HepG2 (cell line): Measurements from ENCODE around the gene NME4. TPM values are rescaled to one million over a fixed set of nuclear protein-coding genes. Genes with fewer than 3 reads are reported as not detected.

Source experiments
- BCL3 ChIP-seq: sonication (generic); formaldehyde crosslinking; IDR thresholded peaks from 2 replicates; pipeline ENCODE4 v1.5.1; 2020; ENCODE audit warnings: mild to moderate bottlenecking, missing genetic modification reagents, moderate library complexity
- CHCHD3 ChIP-seq: sonication (generic); formaldehyde crosslinking; IDR thresholded peaks from 2 replicates; pipeline ENCODE4 v1.8.0; 2022; ENCODE audit warnings: mild to moderate bottlenecking, missing genetic modification reagents, moderate library complexity
- CHD4 ChIP-seq: fragments of 200-600 bp; sonication (generic); IDR thresholded peaks from 2 replicates; pipeline ENCODE4 v1.7.0; 2017; ENCODE audit warnings: mild to moderate bottlenecking, low read length, borderline replicate concordance
- CREB1 ChIP-seq, 2 experiments: fragments of 450-650 bp in 1 of 2; IDR thresholded peaks; 2 replicates each; pipeline ENCODE4 v1.6.1; 2016 to 2017; ENCODE audit warnings: control low read depth in 1 of 2, mild to moderate bottlenecking in 1 of 2, missing compliant biosample characterization in 1 of 2, missing genetic modification characterization in 1 of 2
- CREBL2 ChIP-seq: sonication (generic); formaldehyde crosslinking; IDR thresholded peaks from 2 replicates; pipeline ENCODE4 v1.8.1; 2023; ENCODE audit warnings: missing genetic modification reagents, mild to moderate bottlenecking, borderline replicate concordance
- ELF3 ChIP-seq: IDR thresholded peaks from 2 replicates; pipeline ENCODE4 v1.6.1; 2016; ENCODE audit warnings: missing genetic modification reagents, missing compliant biosample characterization
- HNRNPL ChIP-seq: fragments of 200-400 bp; formaldehyde crosslinking; IDR thresholded peaks from 2 replicates; pipeline ENCODE4 v1.6.1; 2017; ENCODE audit warnings: mild to moderate bottlenecking, low read depth, low read length
- LCORL ChIP-seq, 2 experiments: fragments of 450-650 bp in 1 of 2; sonication (generic) in 1 of 2; formaldehyde crosslinking in 1 of 2; IDR thresholded peaks; 2 replicates each; pipeline versions ENCODE4 v1.5.0 to v1.6.1; 2017 to 2020; ENCODE audit warnings: antibody characterized with exemption in 1 of 2, missing genetic modification reagents in 1 of 2
- MXD3 ChIP-seq: IDR thresholded peaks from 2 replicates; pipeline ENCODE4 v1.6.1; 2016; ENCODE audit warnings: mild to moderate bottlenecking, missing biosample characterization, missing genetic modification reagents
- NAIF1 ChIP-seq: sonication (generic); formaldehyde crosslinking; IDR thresholded peaks from 2 replicates; pipeline ENCODE4 v1.5.0; 2020; ENCODE audit warnings: mild to moderate bottlenecking, missing genetic modification reagents, borderline replicate concordance
- POLR2A ChIP-seq, 2 experiments: IDR thresholded peaks; 2 replicates each; pipeline ENCODE4 v1.6.1; 2011; ENCODE audit warnings: low read depth in 2 of 2, low read length in 2 of 2, mild to moderate bottlenecking in 1 of 2, moderate library complexity in 1 of 2; ENCODE audit not compliant: insufficient read depth in 1 of 2
- POLR2AphosphoS2 ChIP-seq: IDR thresholded peaks from 2 replicates; pipeline ENCODE4 v1.6.1; 2011; ENCODE audit warnings: low read depth, low read length, improper control_type of control experiment
- REST ChIP-seq, 2 experiments: IDR thresholded peaks; 2 replicates each; pipeline ENCODE4 v1.6.1; 2011 to 2012; ENCODE audit warnings: low read length in 2 of 2, borderline replicate concordance in 1 of 2, low read depth in 1 of 2, mild to moderate bottlenecking in 1 of 2, moderate library complexity in 1 of 2
- SMAD1 ChIP-seq: sonication (generic); formaldehyde crosslinking; IDR thresholded peaks from 2 replicates; pipeline ENCODE4 v1.4.0; 2020; ENCODE audit warnings: missing genetic modification reagents, low read depth, mild to moderate bottlenecking, borderline replicate concordance
- SRY ChIP-seq: sonication (generic); formaldehyde crosslinking; IDR thresholded peaks from 2 replicates; pipeline ENCODE4 v1.8.0; 2022; ENCODE audit warnings: mild to moderate bottlenecking, missing genetic modification reagents
- TAF15 ChIP-seq: fragments of 200-400 bp; formaldehyde crosslinking; IDR thresholded peaks from one replicate; pipeline ENCODE4 v1.6.1; 2018; ENCODE audit warnings: mild to moderate bottlenecking, low read depth, low read length; ENCODE audit not compliant: poor library complexity, severe bottlenecking
- UBTF ChIP-seq: sonication (generic); formaldehyde crosslinking; IDR thresholded peaks from 2 replicates; pipeline ENCODE4 v1.4.0; 2020; ENCODE audit warnings: mild to moderate bottlenecking, missing genetic modification reagents
- ZNF691 ChIP-seq: sonication (generic); formaldehyde crosslinking; IDR thresholded peaks from 2 replicates; pipeline ENCODE4 v1.4.0; 2020; ENCODE audit warnings: missing genetic modification reagents, low read depth, mild to moderate bottlenecking, borderline replicate concordance
- polyA plus RNA-seq, 8 experiments: library from polyadenylated mRNA; depleted of rRNA in 3 of 8; stranded (reverse) in 7 of 8; unstranded in 1 of 8; fragments of >200 nt; fragmentation: Illumina TruSeq in 4 of 8; extraction: Trizol in 4 of 8; gene quantifications; 2 replicates each; pipeline versions ENCODE4 v1.2.1 to v1.2.3, GENCODE V29; 2011 to 2016; ENCODE audit warnings: low read depth in 4 of 8, missing spikeins in 1 of 8, mixed read lengths in 1 of 8; ENCODE audit not compliant: insufficient read depth in 1 of 8
- total RNA-seq, 5 experiments: library from RNA; depleted of rRNA; stranded (reverse); fragments of >200 nt; fragmentation: Illumina TruSeq; extraction: Trizol; gene quantifications; 2 replicates each; pipeline ENCODE4 v1.2.3, GENCODE V29; 2016; ENCODE audit warnings: low read depth in 1 of 5

NME4 gene
- total and polyA plus RNA-seq, 2 of the 13 experiments (the other 11 are each of a cell fraction or from before 2014, with no cell fraction given) = 121 to 263 TPM

GRCh38 chr16:397736-398332 lies 835 bp downstream of the NME4 start (continued):
- TF ChIP-seq SRY (CRISPR knock-in tag) = no peak
- TF ChIP-seq TAF15 = no peak
- TF ChIP-seq UBTF (CRISPR knock-in tag) = peak; percentile 19; the same call in 1 of the 2 replicates
- no peak for TF ChIP-seq SMAD1 (CRISPR knock-in tag)
- TF ChIP-seq ELF3 (CRISPR knock-in tag) = no peak
- TF ChIP-seq ZNF691 (CRISPR knock-in tag) = no peak
- TF ChIP-seq CHD4 = no peak
- TF ChIP-seq CHCHD3 (CRISPR knock-in tag) = no peak
- TF ChIP-seq BCL3 (CRISPR knock-in tag) = no peak
- no peak for TF ChIP-seq NAIF1 (CRISPR knock-in tag)
- TF ChIP-seq MXD3 = no peak
- TF ChIP-seq HNRNPL = 0 out of 2 replicates have a peak, but pooled peaks have one; percentile 43
- no peak for TF ChIP-seq LCORL (IDR thresholded peaks at IDR 0.05)
- TF ChIP-seq LCORL (CRISPR knock-in tag; IDR thresholded peaks at IDR 0.05) = 0 out of 2 replicates have a peak, but pooled peaks have one; percentile 23
- TF ChIP-seq POLR2A (IDR thresholded peaks at IDR 0.05; ENCODE audit: insufficient read depth in 1 of 2, low read depth in 2 of 2, low read length in 2 of 2) = peak in 1 of 2 experiments; percentile 5; a peak in 2 of 4 replicates
- TF ChIP-seq CREB1 (IDR thresholded peaks at IDR 0.05) = 0 out of 2 replicates have a peak, but pooled peaks have one; percentile 12
- no peak for TF ChIP-seq CREB1 (CRISPR knock-in tag; IDR thresholded peaks at IDR 0.05)
- TF ChIP-seq POLR2AphosphoS2 = no peak
- TF ChIP-seq REST (IDR thresholded peaks at IDR 0.05; ENCODE audit: borderline replicate concordance in 1 of 2, low read depth in 1 of 2, low read length in 2 of 2) = no peak
- no peak for TF ChIP-seq CREBL2
